ENCODE data around the gene ERC2. TPM values are rescaled to one million over a fixed set of nuclear protein-coding genes. Genes with fewer than 3 reads are reported as not detected.

Gene ERC2
- total RNA-seq, 2 donors from 2014 or later = 16.1 to 22.8 TPM

DNA sequence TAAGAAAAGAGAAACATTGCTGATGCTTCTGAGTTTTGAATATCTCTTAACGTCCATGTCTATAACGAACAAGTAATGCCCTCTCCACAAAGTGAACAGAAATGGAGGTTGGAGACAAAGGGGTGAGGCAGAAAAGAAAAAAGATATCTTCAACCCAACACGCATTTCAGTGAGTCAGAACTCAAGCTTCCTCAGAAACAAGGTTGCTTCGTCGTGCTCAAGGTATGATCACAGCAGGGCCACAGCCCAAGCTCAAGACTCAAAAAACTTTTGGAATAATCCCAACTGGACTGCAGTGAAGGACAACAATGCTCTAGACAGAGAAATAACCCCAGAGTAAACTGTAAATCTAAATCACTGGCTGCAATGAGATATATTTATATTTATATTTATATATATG is 1000.0 kb downstream of the ERC2 start:
- 86 to 89% methylated on average over 5 of the region's 5 CpGs for WGBS, 2 experiments (ENCODE audit: insufficient coverage in 1 of 2, insufficient read length in 1 of 2)
- H3K27ac Mint-ChIP-seq = no peak overlapping the region

DNA sequence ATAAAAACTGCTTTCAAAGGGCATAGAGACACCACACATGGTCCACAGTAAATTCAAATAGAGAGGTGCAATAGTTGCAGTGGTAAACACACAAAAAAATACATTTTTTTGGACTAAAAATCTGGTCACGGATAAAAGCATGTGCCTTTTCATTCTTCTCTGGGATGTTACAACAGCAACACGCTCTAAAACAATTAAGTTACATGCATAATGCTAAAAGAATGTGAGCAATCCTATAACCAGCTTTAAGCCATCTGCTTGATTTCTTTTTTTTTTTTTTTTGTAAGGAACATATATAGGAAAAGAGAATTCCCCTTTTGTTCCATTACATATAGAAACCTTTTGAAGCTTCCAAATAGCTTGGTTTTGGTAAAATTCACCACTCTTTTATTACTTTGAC is 1001.2 kb downstream of the ERC2 start:
- Mint-ChIP-seq H3K4me3 (no peak overlapping the region), H3K27ac (no peak overlapping the region), H3K4me1 (peaks cover 6% of the 10 kb centered on the region), H3K27me3 (ENCODE audit: insufficient read depth) (peaks cover 17% of the 10 kb centered on the region), H3K36me3 (ENCODE audit: low read depth) (no peaks in the 10 kb centered on the region), H3K9me3 (no peaks in the 10 kb centered on the region)
- Histone ChIP-seq H3K36me3 (ENCODE audit: control insufficient read depth, insufficient read depth, low read length) (no peaks in the 10 kb centered on the region), H3K4me1 (ENCODE audit: control insufficient read depth, insufficient read depth, low read length) (no peaks in the 10 kb centered on the region), H3K9me3 (ENCODE audit: control insufficient read depth, low read length) (no peaks in the 10 kb centered on the region), H3K27ac (ENCODE audit: low read depth, low read length) (no peak overlapping the region), H3K4me3 (ENCODE audit: low read length) (no peak overlapping the region), H3K27me3 (ENCODE audit: control insufficient read depth, insufficient read depth, low read length, poor library complexity, severe bottlenecking) (no peaks in the 10 kb centered on the region), H3K9ac (ENCODE audit: extremely low read depth, low read length, poor library complexity, severe bottlenecking) (no peak overlapping the region)
- WGBS, 2 experiments (ENCODE audit: insufficient coverage in 1 of 2, insufficient read length in 1 of 2) = 82 to 94% methylated on average over 2 of the region's 2 CpGs
- TF ChIP-seq, protein P1, sequence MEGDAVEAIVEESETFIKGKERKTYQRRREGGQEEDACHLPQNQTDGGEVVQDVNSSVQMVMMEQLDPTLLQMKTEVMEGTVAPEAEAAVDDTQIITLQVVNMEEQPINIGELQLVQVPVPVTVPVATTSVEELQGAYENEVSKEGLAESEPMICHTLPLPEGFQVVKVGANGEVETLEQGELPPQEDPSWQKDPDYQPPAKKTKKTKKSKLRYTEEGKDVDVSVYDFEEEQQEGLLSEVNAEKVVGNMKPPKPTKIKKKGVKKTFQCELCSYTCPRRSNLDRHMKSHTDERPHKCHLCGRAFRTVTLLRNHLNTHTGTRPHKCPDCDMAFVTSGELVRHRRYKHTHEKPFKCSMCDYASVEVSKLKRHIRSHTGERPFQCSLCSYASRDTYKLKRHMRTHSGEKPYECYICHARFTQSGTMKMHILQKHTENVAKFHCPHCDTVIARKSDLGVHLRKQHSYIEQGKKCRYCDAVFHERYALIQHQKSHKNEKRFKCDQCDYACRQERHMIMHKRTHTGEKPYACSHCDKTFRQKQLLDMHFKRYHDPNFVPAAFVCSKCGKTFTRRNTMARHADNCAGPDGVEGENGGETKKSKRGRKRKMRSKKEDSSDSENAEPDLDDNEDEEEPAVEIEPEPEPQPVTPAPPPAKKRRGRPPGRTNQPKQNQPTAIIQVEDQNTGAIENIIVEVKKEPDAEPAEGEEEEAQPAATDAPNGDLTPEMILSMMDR (conservative IDR thresholded peaks at IDR 0.05) = no peak
- DNase-seq = no peak

More for the DNA sequence above, 1000.0 kb downstream of the ERC2 start:
- no peak overlapping the region for H3K9ac ChIP-seq (ENCODE audit: extremely low read depth, low read length, poor library complexity, severe bottlenecking)
- Mint-ChIP-seq H3K4me1 (peaks cover 6% of the 10 kb centered on the region), H3K4me3 (no peak overlapping the region), H3K36me3 (ENCODE audit: low read depth) (no peaks in the 10 kb centered on the region), H3K9me3 (no peaks in the 10 kb centered on the region), H3K27me3 (ENCODE audit: insufficient read depth) (peaks cover 28% of the 10 kb centered on the region)
- no peaks in the 10 kb centered on the region for H3K36me3 ChIP-seq (ENCODE audit: control insufficient read depth, insufficient read depth, low read length)
- peaks cover 2% of the 10 kb centered on the region for H3K27me3 ChIP-seq (ENCODE audit: control insufficient read depth, insufficient read depth, low read length, poor library complexity, severe bottlenecking)
- DNase-seq = no peak
- H3K4me3 ChIP-seq (ENCODE audit: low read length) = no peak overlapping the region
- no peaks in the 10 kb centered on the region for H3K9me3 ChIP-seq (ENCODE audit: control insufficient read depth, low read length)
- H3K4me1 ChIP-seq (ENCODE audit: control insufficient read depth, insufficient read depth, low read length) = no peaks in the 10 kb centered on the region
- H3K27ac ChIP-seq (ENCODE audit: low read depth, low read length) = no peak overlapping the region
- TF ChIP-seq, protein P1 (conservative IDR thresholded peaks at IDR 0.05) = no peak

DNA sequence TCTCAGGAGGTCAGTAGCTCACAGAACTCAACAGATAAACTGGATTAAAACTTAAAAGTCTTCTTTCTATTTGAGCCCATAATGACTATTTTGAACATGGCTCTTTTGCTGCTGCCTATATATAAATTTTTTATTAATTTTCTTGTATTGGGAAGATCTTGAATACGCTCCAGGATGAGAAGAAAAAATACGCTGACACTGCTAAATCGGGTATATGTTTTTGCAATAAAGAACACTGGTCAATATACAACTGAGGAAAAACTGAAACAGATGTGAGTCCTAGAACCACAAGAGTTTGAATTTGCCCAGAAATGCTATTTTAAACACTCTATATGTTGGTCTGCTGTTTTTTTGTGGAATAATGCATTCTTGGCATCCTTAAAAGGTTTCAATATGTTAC is 1001.7 kb downstream of the ERC2 start:
- Histone ChIP-seq H3K27me3 (ENCODE audit: control insufficient read depth, insufficient read depth, low read length, poor library complexity, severe bottlenecking) (no peaks in the 10 kb centered on the region), H3K36me3 (ENCODE audit: control insufficient read depth, insufficient read depth, low read length) (no peaks in the 10 kb centered on the region), H3K4me1 (ENCODE audit: control insufficient read depth, insufficient read depth, low read length) (no peaks in the 10 kb centered on the region), H3K9me3 (ENCODE audit: control insufficient read depth, low read length) (no peaks in the 10 kb centered on the region), H3K9ac (ENCODE audit: extremely low read depth, low read length, poor library complexity, severe bottlenecking) (no peak overlapping the region), H3K4me3 (ENCODE audit: low read length) (no peak overlapping the region), H3K27ac (ENCODE audit: low read depth, low read length) (no peak overlapping the region)
- no peak overlapping the region for H3K27ac Mint-ChIP-seq
- TF ChIP-seq, protein P1 (conservative IDR thresholded peaks at IDR 0.05) = no peak
- H3K4me1 Mint-ChIP-seq = peaks cover 6% of the 10 kb centered on the region
- no peaks in the 10 kb centered on the region for H3K36me3 Mint-ChIP-seq (ENCODE audit: low read depth)
- no peak for DNase-seq
- H3K27me3 Mint-ChIP-seq (ENCODE audit: insufficient read depth) = peaks cover 13% of the 10 kb centered on the region
- 88 to 90% methylated on average over 3 of the region's 3 CpGs for WGBS, 2 experiments (ENCODE audit: insufficient coverage in 1 of 2, insufficient read length in 1 of 2)
- no peaks in the 10 kb centered on the region for H3K9me3 Mint-ChIP-seq
- no peak overlapping the region for H3K4me3 Mint-ChIP-seq
